HepG2 (cell line): Measurements from ENCODE around the gene PDZRN4.

ENCODE experiments used
- POLR2A ChIP-seq, 2 experiments: IDR thresholded peaks; 2 replicates each; pipeline ENCODE4 v1.6.1; 2011; ENCODE audit warnings: low read depth in 2 of 2, low read length in 2 of 2, mild to moderate bottlenecking in 1 of 2, moderate library complexity in 1 of 2; ENCODE audit not compliant: insufficient read depth in 1 of 2
- RAD21 ChIP-seq: fragments of 450-650 bp; formaldehyde crosslinking; IDR thresholded peaks from 2 replicates; pipeline ENCODE4 v1.5.0; 2020; ENCODE audit warnings: mild to moderate bottlenecking
- SIN3A ChIP-seq: IDR thresholded peaks from 2 replicates; pipeline ENCODE4 v1.6.1; 2011; ENCODE audit warnings: low read depth, mild to moderate bottlenecking, control low read depth, low read length, borderline replicate concordance
- TP53 ChIP-seq: sonication (generic); formaldehyde crosslinking; conservative IDR thresholded peaks from 2 replicates; pipeline ENCODE4 v1.4.0; 2020; ENCODE audit warnings: missing genetic modification reagents
- ZKSCAN1 ChIP-seq: fragments of 150-350 bp; IDR thresholded peaks from 2 replicates; pipeline ENCODE4 v1.6.1; 2014; ENCODE audit warnings: low read length
- ZNF263 ChIP-seq: sonication (generic); formaldehyde crosslinking; IDR thresholded peaks from 2 replicates; pipeline ENCODE4 v1.4.0; 2020; ENCODE audit warnings: missing genetic modification reagents
- TF ChIP-seq, protein P1 (sequence below): IDR thresholded peaks from 2 replicates; pipeline ENCODE4 v1.6.1; 2016; ENCODE audit warnings: missing compliant biosample characterization, missing genetic modification reagents, borderline replicate concordance
- TF ChIP-seq, protein P2 (sequence below): sonication (generic); formaldehyde crosslinking; IDR thresholded peaks from 2 replicates; pipeline ENCODE4 v1.5.0; 2020; ENCODE audit warnings: mild to moderate bottlenecking, missing genetic modification reagents, moderate library complexity
- TF ChIP-seq, protein P3 (sequence below): sonication (generic); formaldehyde crosslinking; conservative IDR thresholded peaks from 2 replicates; pipeline ENCODE4 v1.4.0; 2020; ENCODE audit warnings: mild to moderate bottlenecking, missing genetic modification reagents, moderate library complexity

DNA sequence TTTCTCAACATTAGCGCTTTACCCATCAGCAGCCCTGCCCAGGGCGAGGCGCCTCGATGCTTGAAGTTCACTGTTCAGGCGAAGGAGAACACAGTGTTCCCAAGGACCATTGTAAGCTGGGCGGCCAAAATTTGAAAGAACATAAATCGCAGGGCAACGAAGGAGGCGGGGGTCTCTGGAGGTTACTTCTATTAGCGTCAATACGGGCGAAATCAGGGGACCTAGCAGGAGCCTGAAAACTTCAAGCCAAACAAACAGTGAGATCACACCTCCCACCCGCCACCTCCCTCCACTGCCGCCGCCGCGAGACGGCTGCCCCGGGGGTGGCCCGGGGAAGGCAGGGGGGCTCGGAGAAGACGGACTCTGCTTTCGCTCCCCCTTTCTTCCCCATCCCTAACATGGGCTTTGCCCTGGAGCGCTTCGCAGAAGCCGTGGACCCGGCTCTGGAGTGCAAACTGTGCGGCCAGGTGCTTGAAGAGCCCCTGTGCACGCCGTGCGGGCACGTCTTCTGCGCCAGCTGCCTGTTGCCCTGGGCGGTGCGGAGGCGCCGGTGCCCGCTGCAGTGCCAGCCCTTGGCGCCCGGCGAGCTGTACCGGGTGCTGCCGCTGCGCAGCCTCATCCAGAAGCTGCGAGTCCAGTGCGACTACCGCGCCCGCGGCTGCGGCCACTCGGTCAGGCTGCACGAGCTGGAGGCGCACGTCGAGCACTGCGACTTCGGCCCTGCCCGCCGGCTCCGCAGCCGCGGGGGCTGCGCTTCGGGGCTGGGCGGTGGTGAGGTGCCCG is at the start of gene PDZRN4:
- TF ChIP-seq SIN3A (no peak), TP53 (CRISPR knock-in tag) (no peak), POLR2A (IDR thresholded peaks at IDR 0.05; ENCODE audit: insufficient read depth in 1 of 2, low read depth in 2 of 2, low read length in 2 of 2) (no peak), RAD21 (CRISPR knock-in tag) (no peak), ZNF263 (CRISPR knock-in tag) (no peak), ZKSCAN1 (no peak)
- TF ChIP-seq, protein P1, sequence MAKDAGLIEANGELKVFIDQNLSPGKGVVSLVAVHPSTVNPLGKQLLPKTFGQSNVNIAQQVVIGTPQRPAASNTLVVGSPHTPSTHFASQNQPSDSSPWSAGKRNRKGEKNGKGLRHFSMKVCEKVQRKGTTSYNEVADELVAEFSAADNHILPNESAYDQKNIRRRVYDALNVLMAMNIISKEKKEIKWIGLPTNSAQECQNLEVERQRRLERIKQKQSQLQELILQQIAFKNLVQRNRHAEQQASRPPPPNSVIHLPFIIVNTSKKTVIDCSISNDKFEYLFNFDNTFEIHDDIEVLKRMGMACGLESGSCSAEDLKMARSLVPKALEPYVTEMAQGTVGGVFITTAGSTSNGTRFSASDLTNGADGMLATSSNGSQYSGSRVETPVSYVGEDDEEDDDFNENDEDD (CRISPR knock-in tag): no peak
- TF ChIP-seq, protein P2, sequence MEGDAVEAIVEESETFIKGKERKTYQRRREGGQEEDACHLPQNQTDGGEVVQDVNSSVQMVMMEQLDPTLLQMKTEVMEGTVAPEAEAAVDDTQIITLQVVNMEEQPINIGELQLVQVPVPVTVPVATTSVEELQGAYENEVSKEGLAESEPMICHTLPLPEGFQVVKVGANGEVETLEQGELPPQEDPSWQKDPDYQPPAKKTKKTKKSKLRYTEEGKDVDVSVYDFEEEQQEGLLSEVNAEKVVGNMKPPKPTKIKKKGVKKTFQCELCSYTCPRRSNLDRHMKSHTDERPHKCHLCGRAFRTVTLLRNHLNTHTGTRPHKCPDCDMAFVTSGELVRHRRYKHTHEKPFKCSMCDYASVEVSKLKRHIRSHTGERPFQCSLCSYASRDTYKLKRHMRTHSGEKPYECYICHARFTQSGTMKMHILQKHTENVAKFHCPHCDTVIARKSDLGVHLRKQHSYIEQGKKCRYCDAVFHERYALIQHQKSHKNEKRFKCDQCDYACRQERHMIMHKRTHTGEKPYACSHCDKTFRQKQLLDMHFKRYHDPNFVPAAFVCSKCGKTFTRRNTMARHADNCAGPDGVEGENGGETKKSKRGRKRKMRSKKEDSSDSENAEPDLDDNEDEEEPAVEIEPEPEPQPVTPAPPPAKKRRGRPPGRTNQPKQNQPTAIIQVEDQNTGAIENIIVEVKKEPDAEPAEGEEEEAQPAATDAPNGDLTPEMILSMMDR: no peak
- TF ChIP-seq, protein P3, sequence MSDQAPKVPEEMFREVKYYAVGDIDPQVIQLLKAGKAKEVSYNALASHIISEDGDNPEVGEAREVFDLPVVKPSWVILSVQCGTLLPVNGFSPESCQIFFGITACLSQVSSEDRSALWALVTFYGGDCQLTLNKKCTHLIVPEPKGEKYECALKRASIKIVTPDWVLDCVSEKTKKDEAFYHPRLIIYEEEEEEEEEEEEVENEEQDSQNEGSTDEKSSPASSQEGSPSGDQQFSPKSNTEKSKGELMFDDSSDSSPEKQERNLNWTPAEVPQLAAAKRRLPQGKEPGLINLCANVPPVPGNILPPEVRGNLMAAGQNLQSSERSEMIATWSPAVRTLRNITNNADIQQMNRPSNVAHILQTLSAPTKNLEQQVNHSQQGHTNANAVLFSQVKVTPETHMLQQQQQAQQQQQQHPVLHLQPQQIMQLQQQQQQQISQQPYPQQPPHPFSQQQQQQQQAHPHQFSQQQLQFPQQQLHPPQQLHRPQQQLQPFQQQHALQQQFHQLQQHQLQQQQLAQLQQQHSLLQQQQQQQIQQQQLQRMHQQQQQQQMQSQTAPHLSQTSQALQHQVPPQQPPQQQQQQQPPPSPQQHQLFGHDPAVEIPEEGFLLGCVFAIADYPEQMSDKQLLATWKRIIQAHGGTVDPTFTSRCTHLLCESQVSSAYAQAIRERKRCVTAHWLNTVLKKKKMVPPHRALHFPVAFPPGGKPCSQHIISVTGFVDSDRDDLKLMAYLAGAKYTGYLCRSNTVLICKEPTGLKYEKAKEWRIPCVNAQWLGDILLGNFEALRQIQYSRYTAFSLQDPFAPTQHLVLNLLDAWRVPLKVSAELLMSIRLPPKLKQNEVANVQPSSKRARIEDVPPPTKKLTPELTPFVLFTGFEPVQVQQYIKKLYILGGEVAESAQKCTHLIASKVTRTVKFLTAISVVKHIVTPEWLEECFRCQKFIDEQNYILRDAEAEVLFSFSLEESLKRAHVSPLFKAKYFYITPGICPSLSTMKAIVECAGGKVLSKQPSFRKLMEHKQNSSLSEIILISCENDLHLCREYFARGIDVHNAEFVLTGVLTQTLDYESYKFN (CRISPR knock-in tag): no peak
